Glomerular visceral epithelial cell (primary cell): ENCODE results near the gene ZP1.
A peak's percentile ranks its signal among the peaks of the same experiment; 100 is the strongest.

Experiments
- DNase-seq: peaks from one replicate; pipeline ENCODE4 v3.0.0-alpha.2; 2016; ENCODE audit errors: extremely low spot score

The ZP1 gene

GRCh38 chr11:60858731-60859464 is 8.4 kb upstream of the ZP1 start:
- no peak for DNase-seq

GRCh38 chr11:60859616-60860250 is 7.6 kb upstream of the ZP1 start:
- no peak for DNase-seq

GRCh38 chr11:60860943-60861342 is 6.4 kb upstream of the ZP1 start:
- no peak for DNase-seq

GRCh38 chr11:60862171-60862570 is 5.2 kb upstream of the ZP1 start:
- DNase-seq: no peak

- DNase-seq: no peak
Observed at GRCh38 chr11:60863550-60864521, 3.5 kb upstream of the ZP1 start.

- no peak for DNase-seq
Observed at GRCh38 chr11:60864856-60865513, 2.4 kb upstream of the ZP1 start.

GRCh38 chr11:60867871-60868681 is 734 bp downstream of the ZP1 start:
- no peak for DNase-seq

- no peak for DNase-seq
Observed at GRCh38 chr11:60868682-60869450, 1.5 kb downstream of the ZP1 start.

- no peak for DNase-seq
Observed at GRCh38 chr11:60869451-60869825, 2.1 kb downstream of the ZP1 start.

GRCh38 chr11:60870276-60870675 is 2.9 kb downstream of the ZP1 start:
- DNase-seq: no peak

- no peak for DNase-seq
Observed at GRCh38 chr11:60870733-60871377, 3.5 kb downstream of the ZP1 start.

- peak; percentile 34 for DNase-seq
Observed at GRCh38 chr11:60871378-60872061, 4.2 kb downstream of the ZP1 start.

- DNase-seq: peak; percentile 44
Observed at GRCh38 chr11:60872124-60872960, 5.0 kb downstream of the ZP1 start.

- peak; percentile 95 for DNase-seq
Observed at GRCh38 chr11:60872961-60873524, 5.7 kb downstream of the ZP1 start.

- no peak for DNase-seq
Observed at GRCh38 chr11:60873533-60873932, 6.2 kb downstream of the ZP1 start.

- no peak for DNase-seq
Observed at GRCh38 chr11:60874421-60875365, 7.4 kb downstream of the ZP1 start.
